Thyroid gland (tissue), 4 donors: ENCODE data around the gene SHROOM1.

Experiments used
- POLR2A ChIP-seq, 2 donors: fragments of 450-650 bp; IDR thresholded peaks; one replicate each; pipeline ENCODE4 v1.6.1; 2017; ENCODE audit warnings: antibody characterized with exemption in 2 of 2, mild to moderate bottlenecking in 2 of 2, moderate library complexity in 1 of 2
- TF ChIP-seq, protein P1 (sequence below), 6 experiments: fragments of 200-600 bp in 3 of 6; fragments of 450-650 bp in 3 of 6; sonication (generic) in 3 of 6; IDR thresholded peaks; one replicate each; pipeline ENCODE4 v1.5.1; 2016 to 2019; ENCODE audit warnings: antibody characterized with exemption in 6 of 6, mild to moderate bottlenecking in 2 of 6, inconsistent platforms in 1 of 6, moderate library complexity in 1 of 6

DNA sequence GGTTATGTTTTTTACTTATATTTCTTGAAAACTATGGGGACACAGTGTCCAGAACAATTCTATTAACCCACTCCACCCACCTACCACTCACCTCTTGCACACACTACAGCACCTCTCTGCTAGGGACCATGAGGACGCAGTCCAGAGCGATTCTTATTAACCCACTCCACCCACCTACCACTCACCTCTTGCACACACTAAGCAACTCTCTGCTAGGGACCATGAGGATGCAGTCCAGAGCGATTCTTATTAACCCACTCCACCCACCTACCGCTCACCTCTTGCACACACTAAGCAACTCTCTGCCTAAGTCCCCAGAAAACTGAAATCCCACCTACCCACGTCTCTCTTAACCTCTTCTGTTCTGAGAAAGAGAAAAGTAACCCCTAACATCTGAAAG is 2.2 kb upstream of the SHROOM1 start:
- TF ChIP-seq, protein P1, sequence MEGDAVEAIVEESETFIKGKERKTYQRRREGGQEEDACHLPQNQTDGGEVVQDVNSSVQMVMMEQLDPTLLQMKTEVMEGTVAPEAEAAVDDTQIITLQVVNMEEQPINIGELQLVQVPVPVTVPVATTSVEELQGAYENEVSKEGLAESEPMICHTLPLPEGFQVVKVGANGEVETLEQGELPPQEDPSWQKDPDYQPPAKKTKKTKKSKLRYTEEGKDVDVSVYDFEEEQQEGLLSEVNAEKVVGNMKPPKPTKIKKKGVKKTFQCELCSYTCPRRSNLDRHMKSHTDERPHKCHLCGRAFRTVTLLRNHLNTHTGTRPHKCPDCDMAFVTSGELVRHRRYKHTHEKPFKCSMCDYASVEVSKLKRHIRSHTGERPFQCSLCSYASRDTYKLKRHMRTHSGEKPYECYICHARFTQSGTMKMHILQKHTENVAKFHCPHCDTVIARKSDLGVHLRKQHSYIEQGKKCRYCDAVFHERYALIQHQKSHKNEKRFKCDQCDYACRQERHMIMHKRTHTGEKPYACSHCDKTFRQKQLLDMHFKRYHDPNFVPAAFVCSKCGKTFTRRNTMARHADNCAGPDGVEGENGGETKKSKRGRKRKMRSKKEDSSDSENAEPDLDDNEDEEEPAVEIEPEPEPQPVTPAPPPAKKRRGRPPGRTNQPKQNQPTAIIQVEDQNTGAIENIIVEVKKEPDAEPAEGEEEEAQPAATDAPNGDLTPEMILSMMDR (IDR thresholded peaks at IDR 0.05): no peak
- TF ChIP-seq POLR2A (IDR thresholded peaks at IDR 0.05): no peak
